AML-193 (cell line): Measurements from ENCODE around the gene CAST.

ENCODE experiments used
- DNase-seq, 2 experiments: peaks; one replicate each; lab custom pipeline; 2025; lab: John Stamatoyannopoulos, UW

The CAST gene

DNA sequence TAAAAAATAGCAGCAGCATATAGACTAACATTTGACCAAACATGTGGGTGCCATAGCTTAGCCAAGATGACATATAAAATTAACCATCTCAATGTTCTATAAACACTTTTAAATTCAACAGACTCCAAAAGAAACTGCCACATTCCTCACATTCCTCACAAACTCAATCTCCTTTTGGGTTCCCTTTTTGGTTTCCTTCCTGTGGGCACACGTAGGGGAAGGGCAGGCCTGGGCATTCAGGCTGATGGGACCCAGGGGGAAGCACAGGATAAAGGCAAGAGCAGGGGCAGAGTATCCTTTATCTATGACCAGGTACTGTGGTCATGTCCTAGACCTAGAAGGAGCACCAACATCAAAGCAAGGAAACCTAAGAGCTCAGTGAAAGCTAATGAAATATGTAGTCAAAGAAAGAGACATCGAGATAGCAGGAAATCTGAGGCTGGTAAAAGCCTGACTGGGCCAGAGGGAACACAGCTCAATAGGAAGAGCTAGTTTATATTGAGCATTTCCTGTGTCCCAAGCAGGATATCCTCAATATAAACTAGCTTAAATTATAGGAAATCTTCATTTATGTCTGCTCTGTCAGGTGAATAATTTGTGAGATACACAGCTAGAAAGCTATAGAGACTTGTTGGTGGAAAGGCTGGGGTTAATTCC is 159.2 kb downstream of the CAST start:
- no peak for DNase-seq

DNA sequence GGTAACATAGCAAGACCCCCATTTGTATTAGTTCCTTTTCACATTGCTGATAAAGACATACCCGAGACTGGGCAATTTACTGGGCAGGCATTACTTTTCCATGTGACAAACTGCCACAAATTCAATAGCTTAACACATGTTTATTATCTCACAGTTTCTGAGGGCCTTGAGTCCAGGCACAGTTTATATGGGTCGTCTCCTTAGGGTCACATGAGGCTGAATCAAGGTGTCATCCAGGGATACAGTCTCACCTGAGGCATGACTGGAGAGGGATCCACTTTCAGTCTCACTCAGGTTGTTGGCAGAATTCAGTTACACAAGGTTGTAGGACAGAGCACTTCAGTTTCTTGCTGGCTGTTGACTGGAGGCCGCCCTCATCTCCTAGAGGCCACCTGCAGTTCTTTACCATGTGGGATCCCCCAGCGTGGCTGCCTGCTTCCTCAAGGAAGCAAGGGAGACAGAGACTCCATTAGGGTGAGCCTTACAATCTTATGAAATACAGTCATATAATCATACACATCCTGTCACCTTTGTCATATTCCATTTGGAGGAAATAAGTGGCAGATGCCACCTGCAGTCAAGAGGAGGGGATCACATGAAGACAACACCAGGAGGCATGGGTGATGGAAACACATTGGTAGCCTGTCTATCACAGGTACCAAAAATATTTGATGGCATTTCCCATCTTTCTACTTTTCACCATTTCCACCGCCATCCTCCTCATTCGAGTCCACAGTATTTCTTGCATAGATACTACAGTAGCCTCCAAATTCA is 160.7 kb downstream of the CAST start:
- no peak for DNase-seq

DNA sequence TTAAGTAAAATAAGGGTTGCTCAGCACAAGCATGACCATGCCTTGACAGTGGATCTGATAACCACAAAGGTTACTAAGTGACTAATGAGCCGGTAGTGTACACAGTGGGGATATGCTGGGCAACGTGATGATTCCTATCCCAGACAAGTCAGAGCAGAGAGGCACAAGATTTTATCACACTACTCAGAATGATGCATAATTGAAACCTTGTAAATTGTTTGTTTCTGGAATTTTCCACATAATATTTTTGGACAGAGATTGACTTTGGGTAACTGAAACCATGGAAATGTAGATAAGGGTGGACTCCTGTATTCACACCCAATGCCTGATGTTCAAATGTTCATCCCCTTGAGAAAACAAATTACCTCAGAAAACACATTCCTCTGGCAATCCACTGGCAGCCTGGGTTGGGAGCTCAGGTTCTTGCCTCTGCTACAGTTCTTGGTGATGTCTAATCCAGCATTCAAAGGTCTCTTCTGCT is 161.8 kb downstream of the CAST start:
- DNase-seq = no peak
